GM19025 (cell line): ENCODE measurements around the gene FAM9C.

Experiments
- ATAC-seq: cut with Tn5 transposase; IDR thresholded peaks from one replicate; pipeline ENCODE4 v1.9.1; 2021; ENCODE audit warnings: mild to moderate bottlenecking, low read depth, moderate library complexity; ENCODE audit not compliant: unreplicated experiment

FAM9C gene

GRCh38 chrX:13008851-13009250 lies 35.6 kb downstream of the FAM9C start:
- ATAC-seq = no peak

GRCh38 chrX:13008189-13008533 lies 36.3 kb downstream of the FAM9C start:
- ATAC-seq = no peak

- ATAC-seq = no peak
Observed at GRCh38 chrX:13007519-13008188, 36.8 kb downstream of the FAM9C start.

- ATAC-seq = peak; percentile 46
Observed at GRCh38 chrX:13005661-13006473, 38.6 kb downstream of the FAM9C start.

GRCh38 chrX:13001961-13002671 lies 42.3 kb downstream of the FAM9C start:
- no peak for ATAC-seq

DNA sequence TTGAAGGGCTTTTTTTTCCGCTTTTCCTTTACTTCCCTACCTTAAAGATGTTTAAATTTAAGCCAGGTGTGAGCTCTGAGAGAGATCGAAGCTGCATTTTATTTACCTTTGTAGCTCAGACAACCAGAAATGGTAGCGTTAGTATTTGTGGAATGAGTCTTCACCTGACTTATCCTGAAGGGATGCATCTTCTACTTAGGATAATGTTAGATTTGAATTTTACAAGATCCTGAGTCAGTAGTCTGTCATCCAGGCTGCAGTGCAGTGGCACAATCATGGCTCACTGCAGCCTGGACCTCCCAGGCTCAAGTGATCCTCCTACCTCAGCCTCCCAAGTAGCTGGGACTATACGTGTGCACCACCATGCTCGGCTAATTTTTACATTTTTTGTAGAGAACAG lies 43.3 kb downstream of the FAM9C start:
- no peak for ATAC-seq

- no peak for ATAC-seq
Observed at GRCh38 chrX:13000301-13000811, 44.1 kb downstream of the FAM9C start.

DNA sequence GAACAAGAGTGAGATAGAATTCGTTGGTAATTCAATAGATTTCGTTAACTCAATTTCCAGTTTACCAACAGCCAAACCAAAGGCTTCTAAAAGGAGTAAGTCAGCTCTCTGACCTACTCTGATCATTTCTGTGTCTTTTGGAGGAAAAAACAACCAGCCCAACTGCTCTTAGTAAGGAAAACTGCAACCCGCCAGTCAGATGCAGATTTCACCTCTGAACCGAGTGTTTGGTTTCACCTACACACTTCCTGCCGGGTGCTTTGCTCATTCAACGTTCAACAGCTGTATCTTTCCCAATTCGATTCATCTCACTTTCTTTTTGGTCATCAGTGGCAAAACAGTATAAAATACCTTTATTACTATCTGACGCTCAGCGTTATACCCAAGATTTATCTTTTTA lies 45.0 kb downstream of the FAM9C start:
- ATAC-seq = no peak

GRCh38 chrX:12997906-12998687 lies 46.3 kb downstream of the FAM9C start:
- ATAC-seq = no peak

DNA sequence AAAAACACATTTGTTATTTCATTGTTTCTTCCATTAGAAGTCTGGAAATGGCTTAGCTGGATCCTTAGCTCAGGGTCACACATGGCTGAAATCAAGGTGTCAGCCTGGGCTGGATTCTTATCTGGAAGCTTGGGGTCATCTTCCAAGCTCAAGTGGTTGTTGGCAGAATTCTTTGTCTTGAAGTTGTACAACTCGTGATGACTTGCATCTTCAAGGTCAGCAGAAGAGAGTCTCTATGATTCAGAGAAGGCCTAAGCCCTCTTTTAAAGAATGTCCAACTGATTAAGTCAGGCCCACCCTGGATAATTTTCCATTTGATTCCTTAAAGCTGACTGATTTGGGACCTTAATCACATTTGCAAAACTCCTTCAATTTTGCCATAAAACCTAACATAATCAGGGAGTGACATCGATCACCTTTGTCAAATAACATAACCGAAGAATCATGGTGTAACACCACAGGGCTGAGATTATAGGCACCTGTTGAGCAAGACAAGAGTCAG lies 47.4 kb downstream of the FAM9C start:
- ATAC-seq = no peak

DNA sequence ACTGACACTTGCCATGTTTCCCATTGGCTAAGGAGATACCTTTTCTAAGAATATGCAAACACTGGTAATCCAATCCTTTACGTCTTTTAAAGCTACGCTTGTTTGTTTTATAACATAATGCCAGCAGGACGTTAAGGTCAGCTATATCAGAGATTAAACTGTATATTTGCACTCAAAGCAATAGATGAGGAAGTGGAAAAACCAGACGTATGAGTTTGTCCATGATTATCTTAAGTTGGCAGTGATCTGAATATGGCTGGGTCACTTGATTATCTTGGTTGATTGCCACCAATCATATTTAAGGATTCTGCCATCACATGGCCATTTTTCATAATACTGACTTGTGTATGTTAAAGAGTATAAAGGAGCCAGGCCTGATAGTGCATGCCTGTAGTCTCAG lies 50.1 kb downstream of the FAM9C start:
- no peak for ATAC-seq

DNA sequence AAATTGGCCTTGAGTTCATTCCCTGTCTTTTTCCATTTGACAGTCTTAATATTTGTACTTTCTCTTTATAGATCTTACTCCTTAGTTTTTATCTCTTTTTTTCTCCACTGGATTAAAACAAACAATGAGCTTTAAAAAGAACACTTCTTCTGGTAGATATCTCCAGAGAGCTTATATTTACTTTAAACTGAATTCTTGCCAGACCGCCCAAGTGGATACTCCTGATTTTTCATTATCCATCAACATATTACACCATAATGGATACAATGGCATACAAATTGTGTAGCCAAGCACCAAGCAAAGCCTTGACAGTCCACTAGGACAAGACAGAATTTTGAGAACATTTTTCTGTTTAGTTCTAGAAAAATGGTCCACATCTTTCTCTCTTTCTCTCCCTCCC lies 50.6 kb downstream of the FAM9C start:
- ATAC-seq = no peak

DNA sequence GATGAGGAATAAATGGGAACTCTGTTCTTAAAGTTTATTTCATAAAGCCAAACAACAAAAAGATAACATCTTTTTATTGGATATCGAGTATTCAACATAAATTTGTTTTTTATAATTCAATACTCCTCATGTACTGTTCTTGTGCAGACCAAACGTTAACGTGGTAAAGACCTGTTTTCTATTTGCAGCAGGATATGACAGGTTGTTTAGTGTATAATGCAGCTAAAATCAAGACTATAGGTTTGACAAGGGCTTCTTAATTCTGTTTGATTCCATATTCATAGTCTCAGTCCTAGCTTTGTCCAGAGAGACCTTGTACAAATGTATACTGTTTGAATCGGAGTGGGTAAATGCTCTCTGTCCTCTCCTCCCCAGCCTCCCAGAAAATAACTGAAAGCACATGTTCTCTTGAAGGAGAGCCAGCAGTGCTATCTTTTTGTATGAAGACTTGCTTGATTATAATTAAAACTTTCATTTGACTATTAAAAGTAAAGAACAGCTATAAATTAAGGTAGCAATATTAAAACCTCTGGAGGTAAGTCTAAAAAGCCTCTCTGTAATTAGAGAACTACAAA lies 51.8 kb downstream of the FAM9C start:
- ATAC-seq = no peak

DNA sequence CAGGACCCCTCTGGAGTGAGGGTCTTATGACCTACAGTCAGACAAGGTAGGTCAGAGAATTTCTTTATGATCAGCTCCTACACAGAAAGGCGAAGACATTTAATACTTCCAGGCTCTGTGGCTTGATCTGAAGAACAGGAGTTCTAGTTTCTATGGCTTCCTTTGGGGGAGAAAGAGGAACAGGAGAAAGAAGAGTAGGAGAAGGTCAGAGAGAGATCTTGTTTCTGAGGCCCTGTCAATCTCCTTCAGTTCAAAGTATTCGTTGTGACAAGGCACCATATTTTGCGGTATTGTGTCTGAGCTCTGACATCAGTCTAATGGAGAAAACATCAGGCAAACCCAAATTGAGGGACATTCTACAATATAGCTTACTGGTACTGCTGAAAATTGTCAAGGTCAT lies 52.8 kb downstream of the FAM9C start:
- ATAC-seq = no peak

GRCh38 chrX:12989461-12989860 lies 55.0 kb downstream of the FAM9C start:
- no peak for ATAC-seq

DNA sequence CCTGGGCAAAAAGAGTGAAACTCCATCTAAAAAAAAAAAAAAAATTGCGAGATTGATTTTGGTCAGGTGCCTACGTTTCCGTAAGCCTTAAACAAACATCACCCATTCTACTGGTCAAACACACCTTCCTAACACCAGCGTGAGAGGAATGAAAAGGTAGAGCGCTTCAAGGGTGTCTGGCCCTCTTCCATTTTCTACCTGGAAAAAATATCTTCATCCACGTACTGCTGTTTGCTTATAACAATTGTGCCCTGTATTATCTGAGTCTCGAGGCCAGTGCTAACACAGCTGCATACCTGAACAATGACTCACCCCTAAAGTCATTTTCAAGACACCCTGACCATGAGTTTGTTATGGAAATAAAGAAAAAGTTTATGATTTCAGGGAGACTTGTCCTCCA lies 55.6 kb downstream of the FAM9C start:
- no peak for ATAC-seq

GRCh38 chrX:12987900-12988594 lies 56.4 kb downstream of the FAM9C start:
- ATAC-seq = no peak

- no peak for ATAC-seq
Observed at GRCh38 chrX:12987340-12987739, 57.1 kb downstream of the FAM9C start.

GRCh38 chrX:12986886-12987285 lies 57.5 kb downstream of the FAM9C start:
- ATAC-seq = no peak
